Right cardiac atrium (tissue), 5 donors: Measurements from ENCODE around the gene DNAJC21. TPM values are rescaled to one million over a fixed set of nuclear protein-coding genes. Genes with fewer than 3 reads are reported as not detected.

Experiments used
- ATAC-seq, 2 donors: fragments of 200-7000 bp; cut with Tn5 transposase; one replicate each; pipeline versions ENCODE4 v1.8.0 to v1.9.1; 2020; ENCODE audit warnings: moderate library complexity in 2 of 2, mild to moderate bottlenecking in 1 of 2
- DNase-seq, 3 donors: peaks; one replicate each; pipeline ENCODE4 v3.0.0-alpha.2; 2020
- H3K27ac ChIP-seq: one replicate; pipeline ENCODE4 v1.5.1; 2013; ENCODE audit warnings: mild to moderate bottlenecking, low read length, control low read depth, moderate library complexity
- H3K27me3 ChIP-seq: one replicate; pipeline ENCODE4 v1.6.1; 2013; ENCODE audit not compliant: control insufficient read depth, insufficient read depth
- H3K4me1 ChIP-seq: one replicate; pipeline ENCODE4 v1.6.1; 2013; ENCODE audit warnings: low read length; ENCODE audit not compliant: control insufficient read depth, insufficient read depth
- H3K4me3 ChIP-seq: one replicate; pipeline ENCODE4 v1.5.1; 2013; ENCODE audit warnings: low read length, control low read depth
- H3K9me3 ChIP-seq: one replicate; pipeline ENCODE4 v1.6.1; 2013; ENCODE audit warnings: low read length; ENCODE audit not compliant: control insufficient read depth
- WGBS: extraction: QIAGEN DNeasy Blood & Tissue Kit; methylation state at CpG from one replicate; pipeline ENCODE4 v1.1.7; 2013; 5-methylcytosine and 5-hydroxymethylcytosine counted together
- intact Hi-C, 4 donors: fragments of 100-400 bp; cut with DNase I; formaldehyde crosslinking; loops; one replicate each; pipeline versions ENCODE4 v1.11.0 to v1.14.0; 2022 to 2023
- polyA plus RNA-seq: library from polyadenylated mRNA; stranded (reverse); fragments of 200-250 nt; gene quantifications from one replicate; pipeline ENCODE4 v1.2.3, GENCODE V29; 2013
- total RNA-seq, 4 donors: library from RNA; stranded (reverse); fragmentation: NEBNext Ultra II Directional; extraction: Animal tissue kit (Norgen Biotek cat#: 25700); gene quantifications; one replicate each; pipeline ENCODE4 v1.2.1, GENCODE V29; 2021
- donor health status: healthy with polysubstance abuse.
- donor health status: DM: no; HTN: yes; CAD: no.
- donor health status: DM: no; HTN: no; CAD: no.
- donor health status: DM: no; HTN: yes; CAD: no; lungs with severe emphysema.
- donor health status: DM: yes; HTN: yes; CAD: no.

The DNAJC21 gene
- total and polyA plus RNA-seq, 5 donors, result 46.2 to 63.7 (median 61.4) TPM

GRCh38 chr5:34898258-34898895, 31.0 kb upstream of the DNAJC21 start:
- peak; percentile 85 to 86 for ATAC-seq
- no peaks in the 10 kb centered on the region for H3K27me3 ChIP-seq
- H3K4me1 ChIP-seq, result no peaks in the 10 kb centered on the region
- no peak overlapping the region for H3K27ac ChIP-seq
- WGBS, result 2% methylated on average over 3 of the region's 3 CpGs
- intact Hi-C loops, result loop anchor here (2.0 to 10.0 kb wide), 6 partner anchors 244 to 424 kb away; partner anchors contain the start of gene RAI14 (in 1 of the 4)
- DNase-seq, result peak; percentile 51 to 80 (median 69)
- no peaks in the 10 kb centered on the region for H3K9me3 ChIP-seq
- H3K4me3 ChIP-seq, result no peak overlapping the region

DNA sequence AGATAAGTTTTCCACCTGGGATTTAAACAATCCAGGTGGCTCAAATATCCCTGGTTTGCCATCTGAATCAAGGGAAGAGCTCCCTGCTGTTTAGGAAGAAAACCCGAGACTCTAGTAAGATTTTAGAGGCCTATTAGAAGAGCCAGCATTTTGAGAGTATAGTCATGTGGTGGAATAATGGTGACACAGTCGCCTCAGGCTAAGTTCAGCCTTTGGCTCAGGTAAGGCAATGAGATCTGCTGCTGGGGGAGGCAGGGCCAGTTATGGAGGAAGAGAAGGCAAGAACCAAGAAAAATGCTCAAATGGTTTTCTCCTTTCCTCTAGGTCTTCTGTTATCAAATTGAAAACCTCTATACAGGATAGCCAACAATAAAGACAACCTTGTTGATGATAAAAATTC, 30.3 kb upstream of the DNAJC21 start:
- Histone ChIP-seq H3K4me3 (no peak overlapping the region), H3K27ac (no peak overlapping the region), H3K4me1 (no peaks in the 10 kb centered on the region), H3K27me3 (no peaks in the 10 kb centered on the region), H3K9me3 (no peaks in the 10 kb centered on the region)
- ATAC-seq, result no peak
- WGBS, result 96% methylated on average over 2 of the region's 2 CpGs
- no peak for DNase-seq
- intact Hi-C loops, result loop anchor here (2.0 to 10.0 kb wide), 6 partner anchors 244 to 424 kb away; partner anchors contain the start of gene RAI14 (in 1 of the 4)

GRCh38 chr5:34900652-34901051, 28.7 kb upstream of the DNAJC21 start:
- no peaks in the 10 kb centered on the region for H3K4me1 ChIP-seq
- 94% methylated on average over 6 of the region's 6 CpGs for WGBS
- intact Hi-C loops, result no loop called here
- DNase-seq (no peak), ATAC-seq (no peak)
- H3K9me3 ChIP-seq, result no peaks in the 10 kb centered on the region
- no peaks in the 10 kb centered on the region for H3K27me3 ChIP-seq
- H3K27ac ChIP-seq, result no peak overlapping the region
- no peak overlapping the region for H3K4me3 ChIP-seq

DNA sequence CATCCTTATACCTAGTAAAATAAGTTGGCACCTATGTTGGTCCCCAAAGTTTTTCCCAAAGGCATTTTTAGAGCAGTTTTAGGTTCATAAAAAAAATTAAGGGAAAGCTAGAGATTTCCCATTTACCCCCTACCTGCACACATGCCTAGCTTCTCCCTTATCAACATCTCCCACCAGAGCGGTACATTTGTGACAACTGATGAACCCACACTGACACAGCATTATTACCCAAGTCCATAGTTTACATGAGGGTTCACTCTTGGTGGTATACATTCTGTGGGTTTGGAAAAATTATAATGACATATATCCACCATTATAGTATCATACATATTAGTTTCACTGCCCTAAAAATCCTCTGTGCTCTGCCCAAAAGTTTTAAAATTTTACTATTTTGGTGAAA, 26.1 kb upstream of the DNAJC21 start:
- 98% methylated on average over 1 of the region's 1 CpG for WGBS
- intact Hi-C loops, result no loop called here

GRCh38 chr5:34905564-34905963, 23.8 kb upstream of the DNAJC21 start:
- Histone ChIP-seq H3K9me3 (no peaks in the 10 kb centered on the region), H3K4me3 (no peak overlapping the region), H3K27ac (no peak overlapping the region), H3K27me3 (no peaks in the 10 kb centered on the region), H3K4me1 (no peaks in the 10 kb centered on the region)
- WGBS, result 84% methylated on average over 2 of the region's 2 CpGs
- no peak for DNase-seq
- no peak for ATAC-seq
- intact Hi-C loops, result no loop called here

More for the DNA sequence above, 26.1 kb upstream of the DNAJC21 start:
- H3K27me3 ChIP-seq, result no peaks in the 10 kb centered on the region
- no peaks in the 10 kb centered on the region for H3K4me1 ChIP-seq
- no peak overlapping the region for H3K27ac ChIP-seq
- H3K4me3 ChIP-seq, result no peak overlapping the region
- ATAC-seq (no peak), DNase-seq (no peak)
- no peaks in the 10 kb centered on the region for H3K9me3 ChIP-seq

- no peak for DNase-seq
- WGBS, result 75% methylated on average over 2 of the region's 2 CpGs
- Histone ChIP-seq H3K9me3 (no peaks in the 10 kb centered on the region), H3K4me3 (no peak overlapping the region), H3K27me3 (no peaks in the 10 kb centered on the region), H3K27ac (no peak overlapping the region), H3K4me1 (peaks cover 4% of the 10 kb centered on the region)
- ATAC-seq, result no peak
- intact Hi-C loops, result no loop called here
Measured at GRCh38 chr5:34913072-34913471, 16.3 kb upstream of the DNAJC21 start.

- peak; percentile 7 to 20 for ATAC-seq
- WGBS, result 3% methylated on average over 20 of the region's 20 CpGs
- intact Hi-C loops, result no loop called here
Measured at GRCh38 chr5:34914671-34915138, 14.7 kb upstream of the DNAJC21 start.

DNA sequence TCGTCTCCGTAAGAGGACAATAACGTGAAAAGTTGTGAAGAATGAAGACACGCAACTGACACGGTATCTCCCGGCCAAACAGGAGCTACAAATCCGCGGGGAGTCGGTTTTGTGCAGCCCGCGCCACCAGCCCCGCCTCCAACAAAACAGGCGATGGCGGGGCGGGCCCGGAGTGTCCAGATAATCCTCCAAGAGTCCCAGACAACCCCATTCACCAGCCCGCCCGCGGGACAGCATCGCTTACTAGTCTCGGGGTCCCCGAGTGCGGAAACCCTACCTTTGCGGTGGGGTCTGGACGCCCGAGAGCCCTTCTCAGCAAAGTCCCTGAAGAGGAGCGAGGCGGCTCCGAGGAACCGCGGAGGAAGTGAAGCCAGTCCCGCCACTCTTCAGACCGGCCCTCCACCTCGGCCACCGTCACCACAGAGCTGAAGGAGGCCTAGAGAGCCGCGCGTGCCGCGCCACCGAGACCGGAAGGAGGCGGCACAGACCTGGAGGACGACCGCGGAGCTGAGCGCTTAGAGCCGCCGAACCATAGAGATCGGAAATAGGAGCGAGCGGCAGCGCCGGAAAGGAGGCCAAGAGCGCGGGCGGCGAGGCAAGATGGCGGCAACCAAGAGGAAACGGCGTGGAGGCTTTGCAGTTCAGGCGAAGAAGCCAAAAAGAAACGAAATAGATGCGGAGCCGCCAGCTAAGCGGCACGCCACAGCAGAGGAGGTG, 14.1 kb upstream of the DNAJC21 start, which contains the start of the genes BRIX1 and RAD1:
Gene BRIX1, plus strand, starts transcription at position 573 of the 717 bp plus-strand sequence. Its CDS starts 28 bp downstream, at position 601.
Gene RAD1, minus strand, starts transcription at position 366 of the 717 bp plus-strand sequence. CDS start 612 bp downstream, outside the sequence.
- peak; percentile 97 to 99 (median 98) for DNase-seq
- H3K27me3 ChIP-seq, result no peaks in the 10 kb centered on the region
- peak within 1 kb of the TSS; percentile 88 for H3K27ac ChIP-seq
- H3K9me3 ChIP-seq, result no peaks in the 10 kb centered on the region
- H3K4me1 ChIP-seq, result peaks cover 4% of the 10 kb centered on the region
- intact Hi-C loops, result no loop called here
- under 1% methylated on average over 67 of the region's 67 CpGs for WGBS
- peak; percentile 100 for ATAC-seq
- H3K4me3 ChIP-seq, result peak within 1 kb of the TSS; percentile 94

More at GRCh38 chr5:34914671-34915138, 14.7 kb upstream of the DNAJC21 start:
- Histone ChIP-seq H3K27ac (peak overlapping the region; percentile 88), H3K4me3 (peak overlapping the region; percentile 94), H3K27me3 (no peaks in the 10 kb centered on the region), H3K4me1 (peaks cover 4% of the 10 kb centered on the region), H3K9me3 (no peaks in the 10 kb centered on the region)
- DNase-seq, result peak; percentile 29 to 75 (median 69)

DNA sequence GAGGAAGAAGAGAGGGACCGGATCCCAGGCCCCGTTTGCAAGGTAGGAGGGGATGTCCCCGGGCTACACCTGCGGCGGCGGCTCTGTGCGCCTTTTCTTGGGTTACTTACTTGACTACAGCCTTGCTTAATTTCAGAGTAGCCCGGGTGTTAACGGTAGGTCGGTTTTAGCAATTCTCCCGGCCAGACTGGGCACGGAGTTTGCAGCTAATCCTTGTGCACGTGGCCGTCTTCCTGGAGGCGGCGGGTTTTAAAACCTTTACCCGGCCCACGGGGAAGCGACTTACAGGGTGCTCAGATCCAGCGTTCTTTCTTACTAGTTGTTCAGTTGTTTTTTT, 13.5 kb upstream of the DNAJC21 start:
- intact Hi-C loops, result no loop called here
- DNase-seq (no peak), ATAC-seq (no peak)
- Histone ChIP-seq H3K27ac (peak overlapping the region; percentile 68), H3K27me3 (no peaks in the 10 kb centered on the region), H3K9me3 (no peaks in the 10 kb centered on the region), H3K4me1 (peaks cover 4% of the 10 kb centered on the region), H3K4me3 (peak overlapping the region; percentile 94)
- 0% methylated on average over 20 of the region's 20 CpGs for WGBS

- Histone ChIP-seq H3K9me3 (no peaks in the 10 kb centered on the region), H3K4me3 (peak overlapping the region; percentile 94), H3K27me3 (no peaks in the 10 kb centered on the region), H3K4me1 (peaks cover 4% of the 10 kb centered on the region), H3K27ac (no peak overlapping the region)
- no peak for ATAC-seq
- WGBS, result 15% methylated on average over 6 of the region's 6 CpGs
- intact Hi-C loops, result no loop called here
- DNase-seq, result no peak
Measured at GRCh38 chr5:34916518-34916917, 12.8 kb upstream of the DNAJC21 start.

DNA sequence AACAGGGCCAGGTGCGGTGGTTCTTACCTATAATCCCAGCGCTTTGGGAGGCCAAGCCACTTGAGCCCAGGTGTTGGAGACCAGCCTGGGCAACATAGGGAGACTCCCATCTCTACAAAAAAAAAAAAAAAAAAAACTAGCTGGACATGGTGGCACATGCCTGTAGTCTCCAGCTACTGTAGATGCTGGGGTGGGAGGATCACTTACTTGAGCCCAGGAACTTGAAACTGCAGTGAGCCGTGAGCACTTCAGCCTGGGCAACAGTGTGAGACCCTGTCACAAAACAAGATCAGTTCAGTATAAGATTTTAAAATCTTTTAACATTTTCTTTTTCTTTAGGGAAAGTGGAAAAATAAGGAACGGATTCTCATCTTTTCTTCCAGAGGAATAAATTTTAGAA, 11.3 kb upstream of the DNAJC21 start:
- no peak overlapping the region for H3K4me3 ChIP-seq
- no peaks in the 10 kb centered on the region for H3K9me3 ChIP-seq
- intact Hi-C loops, result no loop called here
- WGBS, result 81% methylated on average over 4 of the region's 4 CpGs
- H3K27me3 ChIP-seq, result no peaks in the 10 kb centered on the region
- DNase-seq (no peak), ATAC-seq (no peak)
- H3K4me1 ChIP-seq, result peaks cover 4% of the 10 kb centered on the region
- H3K27ac ChIP-seq, result no peak overlapping the region
